ENCODE measurements around the gene TULP4.
"Not testable (repeated sequence)": the region's sequence is repeated elsewhere in the genome, so short reads cannot be mapped to it uniquely, and the experiment has no call there.

Gene TULP4

GRCh38 chr6:158366363-158366762 lies 54.1 kb downstream of the TULP4 start:
- FAIRE-seq: no peak

- peak; percentile 41 for FAIRE-seq
Observed at GRCh38 chr6:158367816-158368215, 55.6 kb downstream of the TULP4 start.

GRCh38 chr6:158369241-158369640 lies 57.0 kb downstream of the TULP4 start:
- no peak for FAIRE-seq

- FAIRE-seq: no peak
Observed at GRCh38 chr6:158370805-158371204, 58.5 kb downstream of the TULP4 start.

GRCh38 chr6:158371261-158371660 lies 59.0 kb downstream of the TULP4 start:
- no peak for FAIRE-seq

- FAIRE-seq: no peak
Observed at GRCh38 chr6:158372574-158372973, 60.3 kb downstream of the TULP4 start.

GRCh38 chr6:158373214-158373613 lies 60.9 kb downstream of the TULP4 start:
- no peak for FAIRE-seq

- no peak for FAIRE-seq
Observed at GRCh38 chr6:158374020-158374419, 61.8 kb downstream of the TULP4 start.

GRCh38 chr6:158376631-158377081 lies 64.4 kb downstream of the TULP4 start:
- no peak for FAIRE-seq

GRCh38 chr6:158377860-158378259 lies 65.6 kb downstream of the TULP4 start:
- peak; percentile 62 for FAIRE-seq

- no peak for FAIRE-seq
Observed at GRCh38 chr6:158379336-158379735, 67.1 kb downstream of the TULP4 start.

- FAIRE-seq: no peak
Observed at GRCh38 chr6:158381214-158381613, 68.9 kb downstream of the TULP4 start.

- no peak for FAIRE-seq
Observed at GRCh38 chr6:158382491-158382890, 70.2 kb downstream of the TULP4 start.

GRCh38 chr6:158383057-158383456 lies 70.8 kb downstream of the TULP4 start:
- FAIRE-seq: no peak

- no peak for FAIRE-seq
Observed at GRCh38 chr6:158383542-158383941, 71.3 kb downstream of the TULP4 start.

GRCh38 chr6:158384671-158385110 lies 72.4 kb downstream of the TULP4 start:
- no peak for FAIRE-seq

- FAIRE-seq: no peak
Observed at GRCh38 chr6:158387036-158387435, 74.8 kb downstream of the TULP4 start.

- no peak for FAIRE-seq
Observed at GRCh38 chr6:158387578-158387977, 75.3 kb downstream of the TULP4 start.

GRCh38 chr6:158388727-158389126 lies 76.5 kb downstream of the TULP4 start:
- FAIRE-seq: no peak

GRCh38 chr6:158389193-158389919 lies 77.1 kb downstream of the TULP4 start:
- no peak for FAIRE-seq

- no peak for FAIRE-seq
Observed at GRCh38 chr6:158391276-158391675, 79.0 kb downstream of the TULP4 start.

GRCh38 chr6:158391977-158392376 lies 79.7 kb downstream of the TULP4 start:
- not testable (repeated sequence) for FAIRE-seq

GRCh38 chr6:158396136-158396535 lies 83.9 kb downstream of the TULP4 start:
- no peak for FAIRE-seq

- FAIRE-seq: no peak
Observed at GRCh38 chr6:158397578-158397977, 85.3 kb downstream of the TULP4 start.
